ENCODE data around the gene COMMD1. TPM values are rescaled to one million over a fixed set of nuclear protein-coding genes. Genes with fewer than 3 reads are reported as not detected.

Gene COMMD1
- total and polyA plus RNA-seq, 2 donors (not counting 3 experiments of a cell fraction or from before 2014, with no cell fraction given) = 39.5 to 57.1 TPM

DNA sequence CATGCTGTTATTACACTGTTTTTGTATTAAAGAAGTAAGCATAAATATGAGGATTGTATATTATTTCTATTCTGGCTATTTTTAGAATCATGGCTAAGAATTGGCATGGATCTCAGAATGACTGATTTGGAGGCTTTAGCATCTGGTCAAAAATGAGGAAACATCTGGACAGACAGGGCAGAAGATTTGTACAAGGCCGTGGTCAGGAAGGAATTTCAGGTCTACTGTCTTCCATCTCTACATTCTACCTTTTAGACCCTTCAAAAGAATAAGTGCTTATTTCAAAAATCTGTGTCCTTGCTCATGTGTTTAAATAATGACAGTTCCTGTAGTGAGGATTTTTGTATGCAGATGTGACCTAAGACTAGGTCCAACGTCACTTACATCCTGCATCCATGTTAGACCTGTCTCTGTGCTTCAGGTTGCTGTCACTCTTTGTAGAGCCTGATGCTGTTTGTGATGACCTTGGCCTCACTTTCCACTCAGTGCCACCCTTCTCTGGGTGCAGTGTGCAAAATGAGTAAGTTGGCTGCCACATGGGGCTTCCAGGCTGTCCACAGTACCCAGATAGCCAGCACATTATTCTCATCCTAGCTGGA is 235.8 kb downstream of the COMMD1 start:
- Histone ChIP-seq H3K4me1 (ENCODE audit: control insufficient read depth, extremely low read depth, insufficient read depth, low read length) (no peaks in the 10 kb centered on the region), H3K9me3 (replicated peaks; ENCODE audit: control insufficient read depth, insufficient read depth, low read length) (no peaks in the 10 kb centered on the region), H4K20me1 (replicated peaks; ENCODE audit: control insufficient read depth, extremely low read depth, insufficient read depth, low read length) (no peaks in the 10 kb centered on the region), H3K79me2 (ENCODE audit: control insufficient read depth, insufficient read depth, low read length) (no peaks in the 10 kb centered on the region), H3K36me3 (ENCODE audit: control insufficient read depth in 2 of 2, extremely low read depth in 1 of 2, insufficient read depth in 2 of 2, low read length in 2 of 2) (no peaks in the 10 kb centered on the region), H3K9me1 (replicated peaks; ENCODE audit: control insufficient read depth, extremely low read depth, insufficient read depth, low read length) (no peaks in the 10 kb centered on the region), H3K4me3 (replicated peaks in 1 of 3; ENCODE audit: insufficient read depth in 1 of 3, low read depth in 1 of 3, low read length in 3 of 3) (no peak overlapping the region), H3K27me3 (ENCODE audit: control insufficient read depth in 2 of 2, insufficient read depth in 2 of 2, low read length in 2 of 2) (no peaks in the 10 kb centered on the region), H3K27ac (ENCODE audit: insufficient read depth, low read depth, low read length) (no peak overlapping the region), H2AFZ (ENCODE audit: low read depth, low read length) (no peak overlapping the region), H3K9ac (replicated peaks; ENCODE audit: extremely low read depth, insufficient read depth, low read length) (no peak overlapping the region), H3K4me2 (ENCODE audit: insufficient read depth, low read length) (no peak overlapping the region)
- FAIRE-seq (no peak), DNase-seq (ENCODE audit: low read depth, low spot score) (no peak)
- intact Hi-C loops (cut with micrococcal nuclease) (no loop called here), dilution Hi-C loops (cut with MboI; ENCODE audit: extremely low pct_ligation_motif_present, low sequenced_read_pairs) (no loop called here)
- no TSS peak for BruUV-seq (replicated peaks)
- CTCF ChIA-PET = no interaction called here
- no peak for TF ChIP-seq MYC (IDR thresholded peaks at IDR 0.05; ENCODE audit: low read depth, low read length)
- POLR2A ChIA-PET = no interaction called here

DNA sequence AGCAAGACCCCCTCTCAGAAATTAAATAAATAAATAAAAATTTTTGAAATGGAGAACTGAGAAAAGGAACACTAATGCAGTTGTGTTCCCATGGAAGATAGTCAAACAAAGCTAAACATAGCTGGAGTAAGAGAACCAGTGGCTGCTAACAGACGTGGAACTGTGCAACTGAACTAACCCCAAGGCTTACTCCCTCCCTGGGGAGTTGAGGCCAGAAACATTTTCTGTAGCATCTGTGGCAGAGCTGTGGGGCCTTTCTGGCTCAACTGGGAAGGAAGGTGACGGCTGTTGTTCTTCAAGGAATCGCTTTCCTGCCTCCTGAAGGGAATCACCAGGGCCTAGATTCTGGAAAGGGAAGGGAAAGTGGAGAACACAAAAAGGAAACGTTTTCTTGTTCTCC is 236.6 kb downstream of the COMMD1 start:
- Histone ChIP-seq H3K36me3 (ENCODE audit: control insufficient read depth in 2 of 2, extremely low read depth in 1 of 2, insufficient read depth in 2 of 2, low read length in 2 of 2) (no peaks in the 10 kb centered on the region), H3K4me1 (ENCODE audit: control insufficient read depth, extremely low read depth, insufficient read depth, low read length) (no peaks in the 10 kb centered on the region), H3K9ac (replicated peaks; ENCODE audit: extremely low read depth, insufficient read depth, low read length) (no peak overlapping the region), H3K4me2 (ENCODE audit: insufficient read depth, low read length) (no peak overlapping the region), H3K4me3 (replicated peaks in 1 of 3; ENCODE audit: insufficient read depth in 1 of 3, low read depth in 1 of 3, low read length in 3 of 3) (no peak overlapping the region), H3K79me2 (ENCODE audit: control insufficient read depth, insufficient read depth, low read length) (no peaks in the 10 kb centered on the region), H3K9me1 (replicated peaks; ENCODE audit: control insufficient read depth, extremely low read depth, insufficient read depth, low read length) (no peaks in the 10 kb centered on the region), H3K9me3 (replicated peaks; ENCODE audit: control insufficient read depth, insufficient read depth, low read length) (no peaks in the 10 kb centered on the region), H4K20me1 (replicated peaks; ENCODE audit: control insufficient read depth, extremely low read depth, insufficient read depth, low read length) (no peaks in the 10 kb centered on the region), H2AFZ (ENCODE audit: low read depth, low read length) (no peak overlapping the region), H3K27ac (ENCODE audit: insufficient read depth, low read depth, low read length) (no peak overlapping the region), H3K27me3 (ENCODE audit: control insufficient read depth in 2 of 2, insufficient read depth in 2 of 2, low read length in 2 of 2) (no peaks in the 10 kb centered on the region)
- TF ChIP-seq MAX (IDR thresholded peaks at IDR 0.05; ENCODE audit: insufficient read depth, insufficient read length) = no peak
- TF ChIP-seq MYC (IDR thresholded peaks at IDR 0.05; ENCODE audit: low read depth, low read length) = no peak
- TF ChIP-seq JUN (IDR thresholded peaks at IDR 0.05; ENCODE audit: borderline replicate concordance, insufficient read depth, insufficient read length, low read depth) = no peak
- TF ChIP-seq GATA2 (IDR thresholded peaks at IDR 0.05; ENCODE audit: insufficient read depth, insufficient read length, low read depth, low read length) = no peak
- no peak for TF ChIP-seq EZH2 (IDR thresholded peaks at IDR 0.05; ENCODE audit: borderline replicate concordance, low read depth, low read length, severe bottlenecking)
- no peak for TF ChIP-seq CTCF (IDR thresholded peaks at IDR 0.05; ENCODE audit: extremely low read depth in 1 of 2, insufficient read depth in 1 of 2, low read depth in 1 of 2, low read length in 2 of 2)
- no peak for TF ChIP-seq POLR2AphosphoS5 (IDR thresholded peaks at IDR 0.05; ENCODE audit: insufficient read depth, low read depth, low read length)
- no peak for TF ChIP-seq FOS (IDR thresholded peaks at IDR 0.05; ENCODE audit: borderline replicate concordance, insufficient read depth, low read length)
- TF ChIP-seq POLR2A (IDR thresholded peaks at IDR 0.05; ENCODE audit: low read depth, low read length) = no peak
- FAIRE-seq (no peak), DNase-seq (ENCODE audit: low read depth, low spot score) (no peak)
- dilution Hi-C loops (cut with MboI; ENCODE audit: extremely low pct_ligation_motif_present, low sequenced_read_pairs) = no loop called here
- ChIA-PET POLR2A (no interaction called here), CTCF (no interaction called here)
- intact Hi-C loops (cut with micrococcal nuclease) = no loop called here
- no TSS peak for BruUV-seq (replicated peaks)
